K562 (cell line): ENCODE measurements around the gene WDR18. TPM values are rescaled to one million over a fixed set of nuclear protein-coding genes. Genes with fewer than 3 reads are reported as not detected.

Experiments used
- AFF4 ChIP-seq: sonication (generic); formaldehyde crosslinking; IDR thresholded peaks from 2 replicates; pipeline ENCODE4 v1.8.0; 2023; ENCODE audit warnings: mild to moderate bottlenecking, missing genetic modification reagents
- GATAD2A ChIP-seq: fragments of 450-650 bp; IDR thresholded peaks from 2 replicates; pipeline ENCODE4 v1.6.1; 2017
- REST ChIP-seq, 2 experiments: fragments of 450-650 bp; formaldehyde crosslinking in 1 of 2; IDR thresholded peaks; 2 replicates each; pipeline versions ENCODE4 v1.4.0 to v1.6.1; 2014 to 2020; ENCODE audit warnings: mild to moderate bottlenecking in 2 of 2, borderline replicate concordance in 1 of 2, low read depth in 1 of 2
- ZFX ChIP-seq: sonication (generic); formaldehyde crosslinking; IDR thresholded peaks from 2 replicates; pipeline ENCODE4 v1.8.0; 2022; ENCODE audit warnings: mild to moderate bottlenecking, missing genetic modification reagents, moderate library complexity
- polyA plus RNA-seq, 8 experiments: library from polyadenylated mRNA; depleted of rRNA in 4 of 8; stranded (reverse) in 5 of 8; unstranded in 3 of 8; fragments of >200 nt; fragmentation: Nextera tagmentation in 2 of 8; fragmentation: Illumina TruSeq in 1 of 8; extraction: Ambion mirVana in 2 of 8; extraction: Trizol in 1 of 8; gene quantifications; 2 replicates each; pipeline versions ENCODE4 v1.2.1 to v1.2.3, GENCODE V29; 2011 to 2014; ENCODE audit warnings: inconsistent platforms in 1 of 8, missing spikeins in 1 of 8
- total RNA-seq, 7 experiments: library from RNA; depleted of rRNA in 6 of 7; stranded (reverse); fragments of >200 nt in 6 of 7; fragmentation: Illumina TruSeq in 2 of 7; extraction: Trizol in 2 of 7; gene quantifications; 2 replicates each; pipeline versions ENCODE4 v1.2.1 to v1.2.3, GENCODE V29; 2011 to 2021; ENCODE audit warnings: low replicate concordance in 1 of 7
- TF ChIP-seq, protein P1 (sequence below): fragments of 450-650 bp; conservative IDR thresholded peaks from 2 replicates; pipeline ENCODE4 v1.6.1; 2016; ENCODE audit warnings: missing genetic modification characterization, low read depth, mild to moderate bottlenecking, control low read depth, missing compliant biosample characterization
- TF ChIP-seq, protein P2 (sequence below): sonication (generic); formaldehyde crosslinking; IDR thresholded peaks from 2 replicates; pipeline ENCODE4 v1.8.1; 2023; ENCODE audit warnings: mild to moderate bottlenecking, missing genetic modification reagents, moderate library complexity

The WDR18 gene
- total and polyA plus RNA-seq, 9 of the 15 experiments (the other 6 are each of a cell fraction or from before 2014, with no cell fraction given) = 0.65 to 181 (median 30.1) TPM

- TF ChIP-seq AFF4 (CRISPR knock-in tag) (no peak), ZFX (CRISPR knock-in tag) (peak; percentile 39; the same call in 1 of the 2 replicates), REST (IDR thresholded peaks at IDR 0.05; ENCODE audit: borderline replicate concordance) (peak; percentile 54), REST (CRISPR knock-in tag; IDR thresholded peaks at IDR 0.05; ENCODE audit: low read depth) (no peak), GATAD2A (no peak)
- TF ChIP-seq, protein P1, sequence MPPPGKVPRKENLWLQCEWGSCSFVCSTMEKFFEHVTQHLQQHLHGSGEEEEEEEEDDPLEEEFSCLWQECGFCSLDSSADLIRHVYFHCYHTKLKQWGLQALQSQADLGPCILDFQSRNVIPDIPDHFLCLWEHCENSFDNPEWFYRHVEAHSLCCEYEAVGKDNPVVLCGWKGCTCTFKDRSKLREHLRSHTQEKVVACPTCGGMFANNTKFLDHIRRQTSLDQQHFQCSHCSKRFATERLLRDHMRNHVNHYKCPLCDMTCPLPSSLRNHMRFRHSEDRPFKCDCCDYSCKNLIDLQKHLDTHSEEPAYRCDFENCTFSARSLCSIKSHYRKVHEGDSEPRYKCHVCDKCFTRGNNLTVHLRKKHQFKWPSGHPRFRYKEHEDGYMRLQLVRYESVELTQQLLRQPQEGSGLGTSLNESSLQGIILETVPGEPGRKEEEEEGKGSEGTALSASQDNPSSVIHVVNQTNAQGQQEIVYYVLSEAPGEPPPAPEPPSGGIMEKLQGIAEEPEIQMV = no peak
- TF ChIP-seq, protein P2, sequence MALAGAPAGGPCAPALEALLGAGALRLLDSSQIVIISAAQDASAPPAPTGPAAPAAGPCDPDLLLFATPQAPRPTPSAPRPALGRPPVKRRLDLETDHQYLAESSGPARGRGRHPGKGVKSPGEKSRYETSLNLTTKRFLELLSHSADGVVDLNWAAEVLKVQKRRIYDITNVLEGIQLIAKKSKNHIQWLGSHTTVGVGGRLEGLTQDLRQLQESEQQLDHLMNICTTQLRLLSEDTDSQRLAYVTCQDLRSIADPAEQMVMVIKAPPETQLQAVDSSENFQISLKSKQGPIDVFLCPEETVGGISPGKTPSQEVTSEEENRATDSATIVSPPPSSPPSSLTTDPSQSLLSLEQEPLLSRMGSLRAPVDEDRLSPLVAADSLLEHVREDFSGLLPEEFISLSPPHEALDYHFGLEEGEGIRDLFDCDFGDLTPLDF (CRISPR knock-in tag) = no peak
Observed at GRCh38 chr19:979318-979741, 4.8 kb upstream of the WDR18 start (continued).
